CD14-positive monocyte (primary cell): ENCODE measurements around the gene CD69. TPM values are rescaled to one million over a fixed set of nuclear protein-coding genes. Genes with fewer than 3 reads are reported as not detected.

ENCODE experiments used
- DNase-seq, 3 donors: peaks; one replicate each; pipeline ENCODE4 v3.0.0-alpha.2; 2011 to 2022
- H2AFZ ChIP-seq: 2 replicates; pipeline ENCODE4 v1.6.0; 2012; ENCODE audit warnings: mild to moderate bottlenecking, low read depth, low read length, inconsistent platforms; ENCODE audit not compliant: insufficient read depth, poor library complexity, severe bottlenecking
- H3K27ac ChIP-seq, 2 donors: 1 replicate in 1 of 2; 2 replicates in 1 of 2; pipeline ENCODE4 v1.5.1; 2012 to 2013; ENCODE audit warnings: low read length in 2 of 2, control low read depth in 1 of 2, inconsistent platforms in 1 of 2, low read depth in 1 of 2, mild to moderate bottlenecking in 1 of 2
- H3K27me3 ChIP-seq, 2 donors: one replicate each; pipeline versions ENCODE4 v1.6.0 to v1.6.1; 2011 to 2013; ENCODE audit warnings: low read length in 2 of 2; ENCODE audit not compliant: control insufficient read depth in 2 of 2, insufficient read depth in 2 of 2
- H3K36me3 ChIP-seq, 2 donors: replicated peaks in 1 of 2; 1 replicate in 1 of 2; 2 replicates in 1 of 2; pipeline versions ENCODE4 v1.5.1 to v1.6.1; 2012 to 2013; ENCODE audit warnings: low read length in 2 of 2, control low read depth in 1 of 2, inconsistent platforms in 1 of 2, mild to moderate bottlenecking in 1 of 2; ENCODE audit not compliant: insufficient read depth in 2 of 2, control insufficient read depth in 1 of 2
- H3K4me1 ChIP-seq, 2 donors: 1 replicate in 1 of 2; 2 replicates in 1 of 2; pipeline versions ENCODE4 v1.5.1 to v1.6.1; 2012 to 2013; ENCODE audit warnings: low read length in 2 of 2, control low read depth in 1 of 2, inconsistent platforms in 1 of 2, mild to moderate bottlenecking in 1 of 2, moderate library complexity in 1 of 2; ENCODE audit not compliant: insufficient read depth in 2 of 2, control insufficient read depth in 1 of 2
- H3K4me2 ChIP-seq: replicated peaks from 2 replicates; pipeline ENCODE3; 2012; ENCODE audit warnings: low read length, moderate library complexity, mild to moderate bottlenecking; ENCODE audit not compliant: poor library complexity, severe bottlenecking; ENCODE audit errors: extremely low read depth
- H3K4me3 ChIP-seq, 3 experiments: fragments of 200-600 bp in 1 of 3; sonication (generic) in 1 of 3; replicated peaks in 1 of 3; 1 replicate in 2 of 3; 2 replicates in 1 of 3; pipeline ENCODE4 v1.5.1; 2011 to 2013; ENCODE audit warnings: low read length in 3 of 3, mild to moderate bottlenecking in 3 of 3, control low read depth in 2 of 3, low read depth in 2 of 3, inconsistent platforms in 1 of 3, moderate library complexity in 1 of 3
- H3K79me2 ChIP-seq: 2 replicates; pipeline ENCODE4 v1.6.0; 2012; ENCODE audit warnings: mild to moderate bottlenecking, control low read depth, inconsistent platforms, low read length, moderate library complexity; ENCODE audit not compliant: insufficient read depth
- H3K9ac ChIP-seq: 2 replicates; pipeline ENCODE4 v1.6.0; 2017; ENCODE audit warnings: low read length, mild to moderate bottlenecking; ENCODE audit not compliant: insufficient read depth, poor library complexity, severe bottlenecking
- H3K9me3 ChIP-seq, 2 donors: replicated peaks in 1 of 2; 1 replicate in 1 of 2; 2 replicates in 1 of 2; pipeline versions ENCODE4 v1.5.1 to v1.6.1; 2012 to 2013; ENCODE audit warnings: low read length in 2 of 2, control low read depth in 1 of 2; ENCODE audit not compliant: control insufficient read depth in 1 of 2, insufficient read depth in 1 of 2
- H4K20me1 ChIP-seq: 2 replicates; pipeline ENCODE4 v1.6.0; 2012; ENCODE audit warnings: mild to moderate bottlenecking, low read length, control low read depth, moderate library complexity; ENCODE audit not compliant: insufficient read depth
- H3K27ac Mint-ChIP-seq, 7 donors: one replicate each; pipeline ENCODE4 v1.8.0; 2020; ENCODE audit warnings: mild to moderate bottlenecking in 7 of 7, mixed read lengths in 7 of 7, moderate library complexity in 6 of 7, inconsistent platforms in 2 of 7
- H3K27me3 Mint-ChIP-seq, 3 donors: one replicate each; pipeline ENCODE4 v1.8.0; 2021 to 2022; ENCODE audit warnings: low read depth in 3 of 3, mild to moderate bottlenecking in 3 of 3, mixed read lengths in 3 of 3, moderate library complexity in 3 of 3, inconsistent platforms in 1 of 3
- H3K36me3 Mint-ChIP-seq, 2 donors: one replicate each; pipeline ENCODE4 v1.8.0; 2020; ENCODE audit warnings: mixed read lengths in 2 of 2, inconsistent platforms in 1 of 2, mild to moderate bottlenecking in 1 of 2
- H3K4me1 Mint-ChIP-seq: one replicate; pipeline ENCODE4 v1.8.0; 2020; ENCODE audit warnings: mild to moderate bottlenecking, mixed read lengths
- H3K4me3 Mint-ChIP-seq, 2 donors: one replicate each; pipeline ENCODE4 v1.8.0; 2020; ENCODE audit warnings: mild to moderate bottlenecking in 2 of 2, mixed read lengths in 2 of 2, moderate library complexity in 1 of 2
- H3K9me3 Mint-ChIP-seq, 7 donors: one replicate each; pipeline ENCODE4 v1.8.0; 2020 to 2022; ENCODE audit warnings: mixed read lengths in 7 of 7, mild to moderate bottlenecking in 6 of 7, moderate library complexity in 6 of 7, inconsistent platforms in 2 of 7
- WGBS: methylation state at CpG from one replicate; pipeline ENCODE4 v1.1.5; 2013; ENCODE audit warnings: missing lambda C conversion rate; ENCODE audit not compliant: insufficient coverage; 5-methylcytosine and 5-hydroxymethylcytosine counted together
- intact Hi-C, 2 donors: fragments of 100-400 bp; cut with micrococcal nuclease; formaldehyde crosslinking; loops; one replicate each; pipeline versions ENCODE4 v1.15.0 to v1.15.1; 2023
- polyA minus RNA-seq: library from RNA; depleted of rRNA, polyadenylated mRNA; stranded (reverse); fragments of >200 nt; gene quantifications from 2 replicates; pipeline ENCODE4 v1.2.3, GENCODE V29; 2012
- polyA plus RNA-seq, 3 donors: library from polyadenylated mRNA; depleted of rRNA in 1 of 3; unstranded in 2 of 3; stranded (reverse) in 1 of 3; fragments of 300-500 nt in 2 of 3; fragments of >200 nt in 1 of 3; fragmentation: Illumina TruSeq in 2 of 3; gene quantifications; 1 replicate in 2 of 3; 2 replicates in 1 of 3; pipeline ENCODE4 v1.2.3, GENCODE V29; 2012 to 2021
- total RNA-seq, 12 experiments: library from RNA in 1 of 12; stranded (reverse) in 1 of 12; fragments of 120-200 nt in 1 of 12; gene quantifications; one replicate each; pipeline ENCODE4 v1.2.4 and lab custom pipeline; 2013 to 2026; ENCODE audit warnings: mixed read lengths in 6 of 12, inconsistent platforms in 1 of 12
- TF ChIP-seq, protein P1 (sequence below): fragments of 200-600 bp; IDR thresholded peaks from one replicate; pipeline ENCODE4 v1.8.0; 2022; ENCODE audit warnings: antibody characterized with exemption, mild to moderate bottlenecking

The CD69 gene
- total RNA-seq (2013), result 6.5 TPM
- polyA plus RNA-seq (10 to 100 TPM in 1 of 3 donors, 1 to 10 TPM in 2; 5.8 to 12.4 (median 6.0) TPM), polyA minus RNA-seq (3.5 and 6.7 TPM in 2 replicates), total RNA-seq (lab: John Stamatoyannopoulos, UW) (11.9 to 172 (median 44.7) reads per million in 11 experiments)

DNA sequence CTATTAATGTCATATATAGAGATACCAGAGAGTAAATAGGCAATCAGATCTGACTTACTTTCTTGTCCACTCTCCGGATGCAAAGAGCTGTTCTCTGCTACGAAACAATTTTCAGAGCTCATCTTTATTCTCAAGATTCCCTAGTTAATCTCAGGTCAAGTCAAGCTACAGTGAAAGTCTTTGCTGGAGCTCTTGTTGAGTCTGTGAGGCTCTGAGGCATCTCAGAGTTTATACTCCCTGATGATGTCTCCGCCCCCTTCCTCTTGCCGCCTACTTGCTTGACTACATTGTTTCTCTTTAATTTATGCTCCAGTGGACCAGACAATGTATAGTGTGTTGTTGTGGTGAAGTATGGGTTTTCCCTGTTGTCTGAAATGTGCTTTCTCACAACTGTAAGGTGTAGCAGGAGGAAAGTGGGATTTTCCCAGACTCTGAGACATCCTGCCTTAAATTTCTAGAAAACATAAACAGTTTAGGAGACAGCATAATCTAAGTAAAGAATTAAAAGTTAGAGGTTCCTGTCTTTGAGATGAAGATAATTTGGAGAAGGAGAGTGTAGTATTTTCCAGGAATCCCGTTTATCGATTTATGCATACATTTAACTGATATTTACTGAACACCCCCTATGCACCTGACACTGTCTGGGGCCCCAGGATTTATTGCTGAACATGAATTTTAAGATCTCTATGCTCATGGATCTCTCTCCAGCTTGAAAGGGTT lies at the start of gene CD69:
TSS of gene CD69 (minus strand) at position 203 of the 720 bp plus-strand sequence. CDS start at position 122, 81 bp downstream.
- Mint-ChIP-seq H3K27me3 (peaks cover 4 to 9% (median 5%) of the 10 kb centered on the region in 3 donors), H3K9me3 (no peaks in the 10 kb centered on the region), H3K4me3 (peak within 1 kb of the TSS; percentile 68 to 76), H3K36me3 (peaks cover 0 to 2% of the 10 kb centered on the region in 2 donors), H3K4me1 (peaks cover 63% of the 10 kb centered on the region), H3K27ac (peak within 1 kb of the TSS; percentile 79 to 94 (median 86))
- Histone ChIP-seq H3K27me3 (no peaks in the 10 kb centered on the region), H4K20me1 (no peaks in the 10 kb centered on the region), H3K4me3 (peak within 1 kb of the TSS in 2 of 3 experiments; percentile 19 to 60), H3K4me2 (peak within 1 kb of the TSS; percentile 66), H3K36me3 (no peaks in the 10 kb centered on the region), H2AFZ (no peak within 1 kb of the TSS), H3K79me2 (no peaks in the 10 kb centered on the region), H3K9ac (peak within 1 kb of the TSS; percentile 34), H3K9me3 (no peaks in the 10 kb centered on the region), H3K4me1 (peaks cover 34 to 59% of the 10 kb centered on the region in 2 donors), H3K27ac (peak within 1 kb of the TSS in 1 of 2 donors; percentile 78)
- intact Hi-C loops, result no loop called here
- TF ChIP-seq, protein P1, sequence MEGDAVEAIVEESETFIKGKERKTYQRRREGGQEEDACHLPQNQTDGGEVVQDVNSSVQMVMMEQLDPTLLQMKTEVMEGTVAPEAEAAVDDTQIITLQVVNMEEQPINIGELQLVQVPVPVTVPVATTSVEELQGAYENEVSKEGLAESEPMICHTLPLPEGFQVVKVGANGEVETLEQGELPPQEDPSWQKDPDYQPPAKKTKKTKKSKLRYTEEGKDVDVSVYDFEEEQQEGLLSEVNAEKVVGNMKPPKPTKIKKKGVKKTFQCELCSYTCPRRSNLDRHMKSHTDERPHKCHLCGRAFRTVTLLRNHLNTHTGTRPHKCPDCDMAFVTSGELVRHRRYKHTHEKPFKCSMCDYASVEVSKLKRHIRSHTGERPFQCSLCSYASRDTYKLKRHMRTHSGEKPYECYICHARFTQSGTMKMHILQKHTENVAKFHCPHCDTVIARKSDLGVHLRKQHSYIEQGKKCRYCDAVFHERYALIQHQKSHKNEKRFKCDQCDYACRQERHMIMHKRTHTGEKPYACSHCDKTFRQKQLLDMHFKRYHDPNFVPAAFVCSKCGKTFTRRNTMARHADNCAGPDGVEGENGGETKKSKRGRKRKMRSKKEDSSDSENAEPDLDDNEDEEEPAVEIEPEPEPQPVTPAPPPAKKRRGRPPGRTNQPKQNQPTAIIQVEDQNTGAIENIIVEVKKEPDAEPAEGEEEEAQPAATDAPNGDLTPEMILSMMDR, result no peak
- WGBS, result no CpG with 5 or more reads among the region's 6 CpGs
- peak in 2 of 3 donors; percentile 69 to 79 for DNase-seq

DNA sequence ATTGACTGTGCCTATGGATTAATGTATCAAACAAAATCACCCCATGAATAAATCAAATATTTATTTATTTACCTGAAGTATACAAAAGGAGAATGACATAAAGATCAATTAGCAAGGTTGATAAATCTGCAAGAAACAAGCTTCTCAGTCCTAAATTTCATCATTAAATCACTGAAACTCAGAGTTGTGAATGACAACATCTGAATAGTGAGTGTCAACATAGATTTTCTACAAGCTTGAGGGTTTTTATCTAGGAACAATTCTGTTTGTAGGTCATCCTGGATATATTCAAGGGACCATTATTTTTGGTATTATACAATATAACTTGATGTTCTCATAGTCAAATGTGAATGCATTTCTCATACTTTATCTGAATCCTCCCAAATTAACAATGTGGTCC lies 49.2 kb upstream of the CD69 start:
- Mint-ChIP-seq H3K27ac (peak overlapping the region in 6 of 7 donors; percentile 32 to 92 (median 74)), H3K9me3 (no peaks in the 10 kb centered on the region), H3K36me3 (no peaks in the 10 kb centered on the region), H3K27me3 (peaks cover 0 to 3% (median 0%) of the 10 kb centered on the region in 3 donors), H3K4me1 (peaks cover 42% of the 10 kb centered on the region), H3K4me3 (no peak overlapping the region)
- H3K4me3 ChIP-seq, result peak overlapping the region in 1 of 3 experiments; percentile 60
- peaks cover 32 to 43% of the 10 kb centered on the region in 2 donors for H3K4me1 ChIP-seq
- no peak for DNase-seq
- peak overlapping the region in 1 of 2 donors; percentile 64 for H3K27ac ChIP-seq
- no peaks in the 10 kb centered on the region for H3K36me3 ChIP-seq
- intact Hi-C loops, result loop anchor here (5.0 to 10.0 kb wide), 3 partner anchors 58 to 335 kb away; no protein-coding TSS in a partner anchor
- H3K9ac ChIP-seq, result no peak overlapping the region
- H3K79me2 ChIP-seq, result no peaks in the 10 kb centered on the region
- TF ChIP-seq, protein P1, result no peak
- peak overlapping the region; percentile 65 for H3K4me2 ChIP-seq
- H2AFZ ChIP-seq, result no peak overlapping the region
- H4K20me1 ChIP-seq, result no peaks in the 10 kb centered on the region
- H3K27me3 ChIP-seq, result no peaks in the 10 kb centered on the region
- H3K9me3 ChIP-seq, result no peaks in the 10 kb centered on the region
